HG03558 (cell line): ENCODE results near the gene PGS1.

ENCODE experiments used
- ATAC-seq: cut with Tn5 transposase; IDR thresholded peaks from one replicate; pipeline ENCODE4 v1.9.1; 2021; ENCODE audit warnings: moderate number of reproducible peaks; ENCODE audit not compliant: unreplicated experiment; ENCODE audit errors: extremely low read depth

The PGS1 gene

DNA sequence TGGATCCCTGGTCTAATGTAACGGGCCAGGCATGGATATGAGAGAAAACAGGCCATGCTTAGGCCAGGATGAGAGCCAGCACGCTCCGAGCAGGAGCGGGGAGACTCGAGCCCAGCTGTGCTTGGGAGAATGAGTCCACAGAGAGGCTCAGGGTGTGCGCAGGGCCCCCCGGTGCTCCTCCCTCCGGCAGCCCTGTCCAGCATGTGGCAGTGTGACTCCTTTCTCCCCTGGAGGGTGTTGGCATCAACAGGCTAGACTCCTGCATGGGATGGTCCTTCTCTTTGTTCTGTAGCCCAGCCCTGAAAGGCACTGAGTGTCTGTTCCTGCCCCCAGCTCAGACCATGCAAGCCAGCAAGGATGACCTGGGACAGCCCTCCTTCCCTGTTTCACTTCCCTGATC, 23.4 kb downstream of the PGS1 start:
- ATAC-seq: no peak

DNA sequence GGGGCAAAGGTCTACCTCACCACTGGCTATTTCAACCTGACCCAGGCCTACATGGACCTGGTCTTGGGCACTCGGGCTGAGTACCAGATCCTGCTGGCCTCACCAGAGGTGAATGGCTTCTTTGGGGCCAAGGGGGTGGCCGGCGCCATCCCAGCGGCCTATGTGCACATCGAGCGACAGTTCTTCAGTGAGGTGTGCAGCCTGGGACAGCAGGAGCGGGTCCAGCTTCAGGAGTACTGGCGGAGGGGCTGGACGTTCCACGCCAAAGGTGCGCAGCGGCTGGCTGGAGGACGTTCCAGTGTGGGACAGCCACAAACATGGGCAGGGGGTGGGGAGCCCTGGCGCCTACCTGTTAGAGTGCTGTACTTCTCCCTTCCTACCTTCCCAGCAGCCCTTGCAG, 25.4 kb downstream of the PGS1 start:
- no peak for ATAC-seq

DNA sequence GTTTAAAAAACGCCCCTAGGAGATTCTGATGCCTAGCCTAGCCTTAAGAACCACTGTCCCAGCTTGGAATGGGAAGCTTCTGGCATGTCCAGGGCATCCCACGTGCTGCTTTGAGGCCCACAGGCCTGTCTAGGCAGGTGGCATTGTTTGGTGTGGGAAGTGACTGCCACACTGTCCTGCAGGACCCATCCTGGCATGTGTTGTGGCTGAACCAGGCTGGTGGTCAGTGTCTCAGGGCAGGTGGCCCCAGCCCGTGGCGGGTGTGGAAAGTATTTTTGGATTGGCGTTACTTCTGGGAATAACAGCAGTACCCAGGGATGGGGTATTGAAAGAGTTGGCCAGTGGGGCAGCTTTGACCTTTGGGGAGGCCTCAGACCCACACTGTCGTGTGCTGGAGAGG, 27.9 kb downstream of the PGS1 start:
- ATAC-seq: no peak

DNA sequence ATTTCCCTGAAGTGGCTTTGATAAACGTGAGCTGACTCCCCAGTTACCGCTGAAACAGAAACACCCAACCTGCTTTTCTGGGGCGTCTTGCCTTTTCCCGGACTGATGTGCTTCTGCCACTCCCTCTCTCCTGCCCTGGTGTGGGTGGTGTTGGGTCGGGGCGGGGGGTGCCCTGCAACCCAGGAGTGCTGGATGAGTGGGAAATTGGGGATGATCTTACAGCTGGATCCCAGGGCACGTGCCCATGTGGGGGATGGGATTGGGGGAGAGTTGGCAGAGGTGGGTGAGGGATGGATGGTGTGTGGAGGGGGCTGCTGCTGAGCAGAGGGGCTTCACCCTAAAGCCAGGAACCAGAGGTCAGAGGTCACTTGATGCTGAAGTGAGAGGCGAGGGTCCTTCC, 28.5 kb downstream of the PGS1 start:
- ATAC-seq: no peak

DNA sequence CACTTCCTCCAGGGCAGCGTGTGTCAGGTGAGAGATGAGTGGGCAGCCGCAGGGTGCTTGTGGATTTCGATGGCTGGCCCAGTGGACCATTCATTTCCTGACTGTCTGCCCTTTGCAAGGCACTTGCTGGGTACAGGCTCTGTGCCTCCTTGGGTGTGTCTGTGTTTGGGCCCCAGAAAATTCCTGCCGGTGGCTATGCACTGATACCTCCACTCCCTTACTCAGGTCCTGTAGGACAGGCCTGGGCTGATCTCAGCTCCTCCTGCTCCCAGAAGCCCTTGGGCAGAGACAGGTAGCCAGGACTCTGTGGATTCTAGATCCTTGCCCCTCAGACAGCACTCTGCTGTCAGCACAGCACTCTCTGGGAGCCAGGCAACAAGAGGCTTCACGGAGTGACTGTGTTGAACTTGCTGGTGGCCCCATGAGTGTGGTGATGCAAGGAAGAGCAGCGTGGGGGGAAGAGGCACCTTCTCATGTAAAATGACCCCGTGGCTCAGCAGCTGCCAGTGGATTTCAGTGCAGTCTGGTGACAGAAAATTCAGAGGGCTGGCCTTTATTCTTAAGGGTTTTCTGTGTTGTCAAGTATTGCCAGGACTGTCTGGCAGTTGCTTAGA, 29.0 kb downstream of the PGS1 start:
- ATAC-seq: no peak

GRCh38 chr17:78408476-78409050, 30.1 kb downstream of the PGS1 start:
- no peak for ATAC-seq

DNA sequence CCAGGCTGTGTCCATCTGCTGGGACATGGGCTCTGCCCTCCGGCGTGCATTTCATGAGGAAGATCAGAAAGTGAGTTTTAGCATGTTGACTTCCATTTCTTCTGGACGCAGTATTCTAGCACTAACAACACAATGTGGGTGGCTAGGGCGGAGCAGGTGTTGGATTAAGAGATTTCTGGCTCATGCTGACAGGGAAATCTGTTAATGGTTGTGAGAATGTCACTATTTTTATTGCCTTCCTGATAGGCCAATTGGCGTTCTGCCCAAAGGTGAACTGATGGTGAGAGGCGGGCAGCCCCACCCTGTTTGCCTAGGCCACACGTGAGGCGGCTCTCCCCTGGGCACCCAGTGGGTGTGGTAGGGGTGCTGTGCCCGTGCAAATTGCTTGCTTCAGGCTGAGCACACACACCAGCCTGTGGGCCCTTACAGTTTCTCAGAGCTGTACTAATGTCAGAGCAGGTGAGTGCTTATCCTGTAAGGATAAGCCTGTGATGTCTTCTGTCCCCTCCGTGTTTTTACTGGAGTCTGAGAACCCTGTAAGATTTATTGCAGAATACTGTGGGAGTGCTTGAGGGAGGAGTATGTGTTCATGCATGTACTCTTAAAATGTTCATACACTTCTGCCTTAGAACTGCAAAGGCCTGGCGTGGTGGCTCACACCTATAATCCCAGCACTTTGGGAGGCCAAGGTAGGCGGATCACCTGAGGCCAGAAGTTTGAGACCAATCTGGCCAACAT, 30.9 kb downstream of the PGS1 start:
- ATAC-seq: no peak

DNA sequence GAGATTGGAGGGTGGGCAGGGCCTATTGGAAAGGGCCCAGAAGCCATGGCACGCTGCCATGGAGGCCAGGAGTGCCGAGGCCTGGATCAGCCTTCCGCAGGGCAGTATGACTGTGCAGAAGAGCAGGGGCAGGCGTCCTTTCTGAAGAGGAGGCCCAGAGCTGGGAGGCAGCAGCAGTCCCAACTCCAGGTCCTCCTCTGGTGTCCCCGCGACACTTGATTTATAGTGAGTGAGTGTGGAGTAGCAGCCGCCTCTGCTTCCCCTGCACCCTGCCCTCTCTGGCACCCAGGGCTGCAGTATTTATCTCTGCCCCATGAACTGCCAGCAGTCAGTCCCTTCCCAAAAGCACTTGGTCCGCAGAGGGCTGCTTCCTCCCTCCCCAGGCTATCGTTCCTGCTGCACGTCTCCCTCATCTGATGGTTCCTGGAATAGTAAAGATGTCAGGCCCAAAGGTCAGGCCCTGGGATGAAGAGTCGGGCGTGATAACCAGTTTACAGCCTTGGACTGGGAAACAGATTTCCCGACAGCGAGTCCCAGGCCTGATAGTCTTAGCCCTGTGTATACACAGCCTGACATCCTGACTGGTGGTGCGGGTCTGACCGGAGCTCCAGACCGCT, 32.9 kb downstream of the PGS1 start:
- no peak for ATAC-seq

DNA sequence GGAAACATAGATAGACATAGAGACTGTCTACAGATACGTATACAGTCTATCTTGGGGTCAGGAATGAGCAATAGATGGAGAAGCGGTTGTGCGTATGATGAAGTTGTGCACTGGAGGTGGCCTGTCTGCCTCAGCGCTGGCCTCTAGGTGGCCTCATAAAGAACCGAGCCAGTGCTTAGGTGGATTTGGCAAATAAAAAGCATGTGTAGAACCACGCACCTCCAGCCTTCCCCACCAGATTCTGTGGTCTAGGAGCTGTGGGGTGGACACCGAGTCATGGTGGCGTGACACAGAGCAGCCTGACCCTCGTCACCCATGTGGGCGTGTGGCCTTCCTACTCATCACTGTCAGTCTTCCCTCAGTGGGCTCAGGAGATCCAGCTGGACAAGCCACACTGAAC, 34.0 kb downstream of the PGS1 start:
- no peak for ATAC-seq

- no peak for ATAC-seq
Observed at GRCh38 chr17:78414178-78415162, 36.0 kb downstream of the PGS1 start.

DNA sequence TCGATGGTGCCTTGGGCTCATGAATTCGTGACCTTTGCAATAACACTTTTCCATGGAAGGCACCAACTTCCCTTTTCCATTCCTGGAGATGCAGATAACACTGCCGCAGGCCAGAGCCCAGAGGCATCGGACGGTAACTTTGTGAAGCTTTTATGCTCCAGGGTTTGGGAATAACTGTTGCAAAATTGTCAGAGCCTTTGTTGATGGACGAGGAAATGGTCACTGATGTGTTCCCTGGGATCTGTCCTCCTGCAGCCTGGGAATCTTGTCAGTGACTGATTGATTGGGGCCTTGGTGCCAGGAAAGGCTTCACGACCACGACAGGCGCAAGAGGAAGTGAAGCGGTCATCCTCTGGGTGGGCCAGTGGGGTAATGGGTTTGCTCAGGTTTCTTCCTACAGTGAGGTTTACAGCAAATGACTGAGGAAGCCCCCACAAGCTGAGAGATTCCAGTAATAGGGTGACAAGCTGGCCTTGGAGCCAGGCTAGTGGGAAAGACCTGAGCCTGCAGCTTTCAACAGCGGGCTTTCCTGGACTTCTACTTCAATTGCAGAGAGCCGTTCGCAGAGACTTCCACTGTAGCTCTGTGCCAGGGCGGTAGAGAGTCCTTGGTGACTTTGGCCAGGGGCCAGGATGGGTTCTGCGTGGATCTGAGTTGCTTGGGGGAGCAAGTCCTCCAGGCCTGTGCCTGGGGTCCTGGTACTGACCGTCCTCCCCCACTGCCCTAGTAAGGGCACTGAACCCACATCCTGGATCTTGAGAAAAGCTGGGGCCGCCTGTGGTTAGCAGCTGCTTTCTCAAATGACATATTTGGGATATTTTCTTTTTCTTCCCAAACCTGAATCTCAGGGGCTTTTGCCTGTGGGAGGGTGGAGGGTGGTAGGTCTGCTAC, 37.6 kb downstream of the PGS1 start:
- ATAC-seq: no peak

DNA sequence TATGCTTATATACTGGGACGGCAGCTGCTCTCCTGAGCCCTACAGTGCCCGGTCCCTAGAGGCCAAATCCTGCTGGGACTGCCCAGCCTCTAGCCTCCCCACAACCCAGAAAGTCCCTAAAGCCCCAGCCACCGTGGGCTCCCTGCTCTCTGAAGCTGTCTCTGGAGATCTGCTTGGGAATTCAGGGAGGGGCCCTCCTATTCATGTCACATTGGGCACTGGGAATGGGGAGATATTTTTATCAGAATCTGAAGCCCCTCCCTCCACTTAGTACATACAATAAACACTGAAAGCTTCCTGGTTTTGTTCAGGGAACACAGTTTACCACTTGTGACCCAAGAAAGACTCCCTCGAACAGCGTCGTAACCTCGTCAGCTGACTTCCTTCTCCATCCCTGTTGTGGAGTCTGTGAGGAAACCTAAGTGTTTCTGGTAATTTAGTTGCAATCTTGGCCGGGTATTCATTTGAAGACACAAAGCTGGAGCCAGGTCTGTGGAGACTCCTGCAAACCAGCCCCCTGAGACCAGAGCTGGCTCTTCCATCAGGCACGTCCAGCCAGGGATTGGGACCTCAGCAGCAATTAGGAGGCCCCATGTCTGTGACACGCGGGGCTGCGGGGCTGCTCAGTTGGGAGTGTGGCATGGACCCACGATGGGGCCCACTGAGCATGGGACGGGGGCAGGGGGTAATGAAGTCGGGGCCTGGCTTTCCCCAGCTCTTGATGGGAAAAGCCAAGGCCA, 38.5 kb downstream of the PGS1 start:
- ATAC-seq: no peak

GRCh38 chr17:78417531-78417909, 39.1 kb downstream of the PGS1 start:
- no peak for ATAC-seq

GRCh38 chr17:78418326-78419026, 40.0 kb downstream of the PGS1 start:
- ATAC-seq: no peak

DNA sequence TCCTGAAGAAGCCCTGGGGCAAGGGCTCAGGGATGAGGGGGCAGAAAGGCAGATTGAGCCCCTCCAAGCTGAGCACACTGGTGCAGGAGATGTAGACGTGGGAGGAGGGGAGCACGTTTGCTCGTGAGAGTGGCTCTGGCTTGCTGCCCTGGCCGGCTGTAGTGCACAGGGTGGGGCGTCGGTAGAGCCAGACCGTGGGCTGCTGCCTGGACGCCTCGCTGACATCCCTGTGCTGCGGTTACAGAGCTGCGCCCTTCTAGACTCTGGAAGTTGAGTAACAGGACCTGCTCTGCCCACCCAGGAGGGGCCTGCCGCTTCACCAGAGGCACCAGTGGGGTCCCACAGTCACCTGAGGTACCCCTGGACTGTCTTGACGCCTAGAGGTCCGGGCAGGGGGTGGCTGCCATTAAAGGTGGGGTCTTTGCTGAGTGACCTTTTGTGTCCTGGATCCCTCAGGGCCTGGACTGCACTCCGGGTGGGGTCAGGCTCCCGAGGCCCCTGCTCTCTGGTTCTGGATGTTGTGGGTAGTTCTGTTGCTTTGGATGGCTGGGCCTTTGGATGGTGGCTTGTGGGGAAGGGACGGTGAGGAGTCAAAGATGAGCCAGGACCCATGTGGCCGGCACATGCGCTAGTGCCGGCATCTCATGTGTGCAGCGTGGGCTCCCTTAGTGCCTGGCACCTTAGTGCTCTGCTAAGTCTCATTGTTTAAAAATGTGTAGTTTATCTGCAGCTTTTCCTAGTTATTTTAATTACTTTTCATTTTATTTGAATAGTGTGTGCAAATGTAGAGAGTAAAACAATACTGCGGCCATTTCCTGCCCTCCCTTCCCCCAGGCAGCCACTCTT, 41.7 kb downstream of the PGS1 start:
- no peak for ATAC-seq

DNA sequence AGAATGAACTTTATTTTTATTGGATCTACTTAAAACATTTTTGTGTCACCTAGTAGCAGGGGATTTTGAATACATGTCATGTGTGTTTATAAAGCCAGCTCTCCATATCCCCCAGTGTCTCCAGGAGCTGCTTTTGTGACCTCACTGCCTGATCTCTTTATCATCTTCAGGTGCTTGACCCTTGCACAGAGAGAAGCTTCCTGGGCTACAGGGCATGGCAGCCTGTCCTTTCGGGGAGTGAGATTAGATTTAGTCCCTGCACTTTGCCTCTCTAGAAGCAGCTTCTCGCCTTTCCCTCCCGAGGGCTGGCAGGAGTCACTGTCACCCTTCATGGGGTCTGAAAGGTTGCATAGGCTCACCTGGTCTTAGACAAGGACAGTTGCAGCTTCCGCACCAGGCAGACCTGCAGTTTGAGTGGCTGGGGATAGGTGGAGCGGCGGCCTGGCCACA, 42.7 kb downstream of the PGS1 start:
- no peak for ATAC-seq
